Erythroblast (primary cell): ENCODE measurements around the gene RPS19.

Source experiments
- GATA1 ChIP-seq: IDR thresholded peaks from 2 replicates; pipeline ENCODE4 v1.6.1; 2011; ENCODE audit warnings: low read depth, mild to moderate bottlenecking, control low read depth, low read length, moderate library complexity
- POLR2A ChIP-seq: IDR thresholded peaks from 2 replicates; pipeline ENCODE4 v1.6.1; 2011; ENCODE audit warnings: mild to moderate bottlenecking, low read length

DNA sequence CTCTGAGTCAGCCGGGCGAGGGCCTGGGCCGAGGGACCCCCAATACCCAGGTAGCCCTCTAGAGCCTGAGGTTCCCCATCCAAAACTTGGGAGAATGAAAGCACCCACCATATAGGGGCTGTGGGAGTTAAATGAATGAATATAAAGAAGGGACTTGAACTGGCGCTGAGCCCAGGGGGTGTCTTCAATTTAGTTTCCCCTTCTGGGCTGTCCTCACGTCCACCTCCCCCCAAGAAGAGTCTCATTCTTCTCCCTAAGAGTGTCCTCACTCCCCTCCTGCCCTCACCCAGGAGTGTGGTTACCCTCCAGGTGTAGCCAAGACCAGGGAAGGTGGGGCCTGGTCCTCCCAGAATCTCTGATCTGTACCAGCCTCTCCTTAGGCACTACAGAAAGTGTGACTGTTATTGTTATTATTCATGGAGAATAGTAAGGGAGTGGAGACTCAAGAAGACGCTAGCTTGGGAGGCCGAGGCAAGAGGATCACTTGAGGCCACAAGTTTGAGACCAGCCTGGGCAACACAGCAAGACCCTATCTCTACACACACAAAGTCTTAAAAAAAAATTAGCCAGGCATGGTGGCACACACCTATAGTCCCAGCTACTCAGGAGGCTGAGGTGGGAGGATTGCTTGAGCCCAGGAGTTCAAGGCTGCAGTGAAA, 19.7 kb downstream of the RPS19 start:
- no peak for TF ChIP-seq GATA1
- no peak for TF ChIP-seq POLR2A
